Psoas muscle (tissue), 8 donors: ENCODE measurements around the gene DPH7. TPM values are rescaled to one million over a fixed set of nuclear protein-coding genes. Genes with fewer than 3 reads are reported as not detected.
A peak's percentile ranks its signal among the peaks of the same experiment; 100 is the strongest.
"Not testable (repeated sequence)": the region's sequence is repeated elsewhere in the genome, so short reads cannot be mapped to it uniquely, and the experiment has no call there.

ENCODE experiments used
- ATAC-seq, 4 donors: fragments of 200-7000 bp; cut with Tn5 transposase; one replicate each; pipeline ENCODE4 v1.9.1; 2020; ENCODE audit warnings: moderate library complexity in 3 of 4, mild to moderate bottlenecking in 2 of 4
- DNase-seq, 2 donors: peaks; one replicate each; pipeline ENCODE4 v3.0.0-alpha.2; 2020
- H3K27ac ChIP-seq: fragments of 200-600 bp; one replicate; pipeline ENCODE4 v1.8.0; 2022
- H3K27me3 ChIP-seq, 3 donors: fragments of 200-600 bp in 1 of 3; one replicate each; pipeline versions ENCODE4 v1.6.1 to v1.8.0; 2013 to 2022; ENCODE audit warnings: low read length in 2 of 3, mild to moderate bottlenecking in 2 of 3, moderate library complexity in 1 of 3; ENCODE audit not compliant: insufficient read depth in 3 of 3
- H3K36me3 ChIP-seq, 2 donors: fragments of 200-600 bp in 1 of 2; one replicate each; pipeline versions ENCODE4 v1.6.1 to v1.8.0; 2013 to 2022; ENCODE audit warnings: low read depth in 1 of 2, mild to moderate bottlenecking in 1 of 2, moderate library complexity in 1 of 2; ENCODE audit not compliant: insufficient read depth in 1 of 2
- H3K4me1 ChIP-seq: fragments of 200-600 bp; one replicate; pipeline ENCODE4 v1.8.0; 2022
- H3K4me3 ChIP-seq: fragments of 200-600 bp; one replicate; pipeline ENCODE4 v1.8.0; 2022; ENCODE audit warnings: mild to moderate bottlenecking
- H3K9me3 ChIP-seq: fragments of 200-600 bp; one replicate; pipeline ENCODE4 v1.8.0; 2022
- WGBS, 3 donors: extraction: QIAGEN DNeasy Blood & Tissue Kit; methylation state at CpG; one replicate each; pipeline versions ENCODE4 v1.1.6 to v1.1.7; 2013; 5-methylcytosine and 5-hydroxymethylcytosine counted together
- intact Hi-C, 2 donors: fragments of 100-400 bp; cut with DNase I; formaldehyde crosslinking; loops; one replicate each; pipeline versions ENCODE4 v1.11.0 to v1.14.2; 2022
- polyA plus RNA-seq, 3 donors: library from polyadenylated mRNA; stranded (reverse); fragments of 200-250 nt; gene quantifications; one replicate each; pipeline ENCODE4 v1.2.3, GENCODE V29; 2013
- total RNA-seq, 4 donors: library from RNA; stranded (reverse); fragmentation: NEBNext Ultra II Directional in 2 of 4; extraction: Animal tissue kit (Norgen Biotek cat#: 25700) in 2 of 4; gene quantifications; one replicate each; pipeline versions ENCODE4 v1.2.1 to v1.2.4, GENCODE V29; 2021 to 2023
- TF ChIP-seq, protein P1 (sequence below): fragments of 200-600 bp; IDR thresholded peaks from one replicate; pipeline ENCODE4 v1.8.0; 2022; ENCODE audit warnings: antibody characterized with exemption
- donor health status: healthy with polysubstance abuse.
- donor health status: DM: no; HTN: no; CAD: no; lungs with moderate emphysema.
- donor health status: Bipolar disorder and iron deficiency.
- donor health status: healthy.
- donor health status: DM: yes; HTN: yes; CAD: no.
- donor health status: DM: no; HTN: no; CAD: no.
- donor health status: DM: no; HTN: no; CAD: no.
- donor health status: DM: yes; HTN: yes; CAD: no.

Gene DPH7
- total and polyA plus RNA-seq, 7 donors: 9.1 to 17.8 (median 14.1) TPM

- DNase-seq (no peak), ATAC-seq (no peak)
- Histone ChIP-seq H3K27me3 (no peaks in the 10 kb centered on the region), H3K4me1 (peaks cover 4% of the 10 kb centered on the region), H3K36me3 (peaks cover 0 to 29% of the 10 kb centered on the region in 2 donors), H3K9me3 (no peaks in the 10 kb centered on the region), H3K27ac (no peak overlapping the region), H3K4me3 (no peak overlapping the region)
- intact Hi-C loops: loop anchor here in 1 of 2 donors (5.0 to 10.0 kb wide), 2 partner anchors 101 to 228 kb away; partner anchors contain the start of genes EXD3 and NOXA1
- WGBS, 3 donors: 90 to 94% (median 92%) methylated on average over 36 of the region's 36 CpGs
- TF ChIP-seq, protein P1, sequence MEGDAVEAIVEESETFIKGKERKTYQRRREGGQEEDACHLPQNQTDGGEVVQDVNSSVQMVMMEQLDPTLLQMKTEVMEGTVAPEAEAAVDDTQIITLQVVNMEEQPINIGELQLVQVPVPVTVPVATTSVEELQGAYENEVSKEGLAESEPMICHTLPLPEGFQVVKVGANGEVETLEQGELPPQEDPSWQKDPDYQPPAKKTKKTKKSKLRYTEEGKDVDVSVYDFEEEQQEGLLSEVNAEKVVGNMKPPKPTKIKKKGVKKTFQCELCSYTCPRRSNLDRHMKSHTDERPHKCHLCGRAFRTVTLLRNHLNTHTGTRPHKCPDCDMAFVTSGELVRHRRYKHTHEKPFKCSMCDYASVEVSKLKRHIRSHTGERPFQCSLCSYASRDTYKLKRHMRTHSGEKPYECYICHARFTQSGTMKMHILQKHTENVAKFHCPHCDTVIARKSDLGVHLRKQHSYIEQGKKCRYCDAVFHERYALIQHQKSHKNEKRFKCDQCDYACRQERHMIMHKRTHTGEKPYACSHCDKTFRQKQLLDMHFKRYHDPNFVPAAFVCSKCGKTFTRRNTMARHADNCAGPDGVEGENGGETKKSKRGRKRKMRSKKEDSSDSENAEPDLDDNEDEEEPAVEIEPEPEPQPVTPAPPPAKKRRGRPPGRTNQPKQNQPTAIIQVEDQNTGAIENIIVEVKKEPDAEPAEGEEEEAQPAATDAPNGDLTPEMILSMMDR: no peak
Measured at GRCh38 chr9:137522746-137523455, 55.8 kb downstream of the DPH7 start.

DNA sequence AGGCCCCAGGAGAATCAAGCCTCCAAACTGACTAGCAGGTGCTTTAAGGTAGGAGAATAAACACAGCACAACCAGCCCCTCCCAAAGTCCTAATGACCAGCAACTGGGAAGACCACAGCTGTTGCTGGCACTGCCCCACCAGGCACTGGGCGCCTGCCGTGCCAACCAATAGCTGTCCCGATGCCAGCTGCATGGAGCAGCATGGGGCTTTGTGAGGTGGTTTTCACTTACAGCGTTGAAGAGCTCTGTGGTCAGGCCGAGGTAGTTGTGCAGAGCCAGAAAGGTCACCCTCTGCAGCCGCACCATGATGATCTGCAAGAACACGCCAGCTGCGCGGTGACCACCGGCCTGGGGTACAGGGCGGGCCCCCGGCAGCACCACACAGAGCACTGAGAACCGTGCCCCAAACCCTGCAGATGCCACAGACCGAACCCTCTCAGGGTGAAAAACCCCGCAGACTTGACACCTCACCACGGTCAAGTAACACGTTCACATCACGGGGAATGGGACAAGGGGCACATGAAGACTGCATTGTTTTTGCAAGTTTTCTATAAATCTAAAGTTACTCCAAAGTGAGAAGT, 57.2 kb downstream of the DPH7 start:
- 48 to 63% (median 58%) methylated on average over 18 of the region's 18 CpGs for WGBS, 3 donors
- no peak overlapping the region for H3K27ac ChIP-seq
- no peaks in the 10 kb centered on the region for H3K27me3 ChIP-seq
- no peak overlapping the region for H3K4me3 ChIP-seq
- H3K9me3 ChIP-seq: no peaks in the 10 kb centered on the region
- ATAC-seq: peak in 3 of 4 donors; percentile 34 to 48 (median 41)
- peaks cover 4% of the 10 kb centered on the region for H3K4me1 ChIP-seq
- H3K36me3 ChIP-seq: peaks cover 0 to 29% of the 10 kb centered on the region in 2 donors
- no peak for DNase-seq
- intact Hi-C loops: loop anchor here in 1 of 2 donors (5.0 to 10.0 kb wide), 2 partner anchors 99 to 227 kb away; partner anchors contain the start of genes EXD3 and NOXA1
- TF ChIP-seq, protein P1: no peak

- no peak overlapping the region for H3K4me3 ChIP-seq
- H3K27ac ChIP-seq: no peak overlapping the region
- H3K27me3 ChIP-seq: no peaks in the 10 kb centered on the region
- intact Hi-C loops: loop anchor here in 1 of 2 donors (5.0 to 10.0 kb wide), 2 partner anchors 99 to 226 kb away; partner anchors contain the start of genes EXD3 and NOXA1
- H3K4me1 ChIP-seq: peaks cover 4% of the 10 kb centered on the region
- 77 to 81% (median 77%) methylated on average over 28 to 30 of the region's 30 CpGs for WGBS, 3 donors
- DNase-seq: no peak
- TF ChIP-seq, protein P1: no peak
- H3K9me3 ChIP-seq: no peaks in the 10 kb centered on the region
- ATAC-seq: no peak
- peaks cover 0 to 29% of the 10 kb centered on the region in 2 donors for H3K36me3 ChIP-seq
Measured at GRCh38 chr9:137520614-137521404, 57.9 kb downstream of the DPH7 start.

DNA sequence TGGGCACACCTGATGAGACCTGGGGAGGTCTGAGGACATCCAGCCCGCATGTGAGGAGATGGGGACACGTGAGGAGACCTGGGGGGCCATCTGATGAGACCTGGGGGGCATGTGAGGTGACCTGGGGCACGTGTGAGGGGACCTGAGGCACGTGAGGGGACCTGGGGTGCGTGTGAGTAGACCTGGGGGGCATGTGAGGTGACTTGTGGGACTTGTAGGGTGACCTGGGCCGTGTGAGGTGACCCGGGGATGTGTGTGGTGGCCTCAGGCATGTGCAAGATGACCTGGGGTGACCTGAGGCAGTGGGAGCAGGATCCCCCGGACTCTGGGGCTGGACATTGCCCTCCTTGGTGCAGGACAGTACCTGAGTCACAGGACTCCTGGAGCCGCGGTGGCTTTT, 59.2 kb downstream of the DPH7 start:
- DNase-seq (no peak), ATAC-seq (no peak)
- 86 to 93% (median 92%) methylated on average over 9 to 10 of the region's 10 CpGs for WGBS, 3 donors
- TF ChIP-seq, protein P1: no peak
- H3K27ac ChIP-seq: no peak overlapping the region
- H3K9me3 ChIP-seq: no peaks in the 10 kb centered on the region
- peaks cover 4% of the 10 kb centered on the region for H3K4me1 ChIP-seq
- intact Hi-C loops: no loop called here
- H3K4me3 ChIP-seq: no peak overlapping the region
- H3K27me3 ChIP-seq: no peaks in the 10 kb centered on the region
- H3K36me3 ChIP-seq: peaks cover 0 to 29% of the 10 kb centered on the region in 2 donors

DNA sequence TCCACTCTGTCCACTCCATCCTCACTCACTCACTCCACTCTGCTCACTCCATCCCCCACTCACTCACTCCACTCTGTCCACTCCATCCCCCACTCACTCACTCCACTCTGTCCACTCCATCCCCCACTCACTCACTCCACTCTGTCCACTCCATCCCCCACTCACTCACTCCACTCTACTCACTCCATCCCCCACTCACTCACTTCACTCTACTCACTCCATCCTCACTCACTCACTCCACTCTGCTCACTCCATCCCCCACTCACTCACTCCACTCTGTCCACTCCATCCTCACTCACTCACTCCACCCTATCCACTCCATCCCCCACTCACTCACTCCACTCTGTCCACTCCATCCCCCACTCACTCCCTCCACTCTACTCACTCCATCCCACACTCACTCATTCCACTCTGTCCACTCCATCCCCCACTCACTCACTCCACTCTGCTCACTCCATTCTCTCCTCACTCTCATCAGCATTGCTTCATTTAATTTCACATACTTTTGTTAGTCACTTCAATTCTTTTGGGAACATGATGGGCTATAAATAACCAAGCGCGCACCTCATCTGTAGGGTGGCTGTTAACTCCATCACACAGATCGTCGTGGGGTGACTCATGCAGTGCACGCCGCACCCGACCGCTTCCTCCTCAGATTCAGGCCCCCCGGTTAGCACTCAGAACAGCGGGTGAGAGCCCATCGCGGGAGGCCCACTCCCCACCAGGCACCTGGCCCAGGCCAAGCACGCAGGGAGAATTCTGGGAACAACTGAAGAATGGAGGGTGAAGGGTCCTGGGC, 59.9 kb downstream of the DPH7 start:
- H3K4me3 ChIP-seq, H3K9me3 ChIP-seq, H3K27ac ChIP-seq, H3K4me1 ChIP-seq, DNase-seq, intact Hi-C loops, H3K27me3 ChIP-seq, ATAC-seq: not testable (repeated sequence)
- WGBS, 3 donors: 86 to 92% (median 90%) methylated on average over 13 of the region's 13 CpGs
- H3K36me3 ChIP-seq: peaks cover 0 to 23% of the 10 kb centered on the region in 2 donors
